GM19238 (cell line): ENCODE data around the gene HIVEP3.

Experiments used
- DNase-seq: peaks from one replicate; pipeline ENCODE4 v3.0.0; 2011; ENCODE audit warnings: low spot score; ENCODE audit not compliant: insufficient read length

Gene HIVEP3

DNA sequence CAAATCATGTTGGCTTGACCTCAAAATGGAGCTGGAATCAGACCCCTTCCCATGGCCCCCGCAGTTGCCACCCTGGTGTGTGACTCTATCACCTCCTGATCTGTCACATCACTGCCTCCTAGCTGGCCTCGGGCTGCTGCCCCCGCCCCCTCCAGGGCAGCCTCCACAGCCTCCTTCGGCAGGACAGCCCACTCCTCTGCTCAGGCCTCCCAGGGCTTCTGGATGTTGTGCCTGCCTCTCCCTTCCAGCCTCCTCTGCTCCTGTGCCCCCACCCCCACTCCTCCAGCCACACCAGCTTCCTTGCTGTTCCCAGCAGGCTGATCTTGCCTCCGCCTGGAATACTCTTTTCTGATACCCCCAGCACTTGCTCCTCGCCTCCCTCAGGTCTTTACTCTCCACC, 299.9 kb downstream of the HIVEP3 start:
- DNase-seq = no peak

DNA sequence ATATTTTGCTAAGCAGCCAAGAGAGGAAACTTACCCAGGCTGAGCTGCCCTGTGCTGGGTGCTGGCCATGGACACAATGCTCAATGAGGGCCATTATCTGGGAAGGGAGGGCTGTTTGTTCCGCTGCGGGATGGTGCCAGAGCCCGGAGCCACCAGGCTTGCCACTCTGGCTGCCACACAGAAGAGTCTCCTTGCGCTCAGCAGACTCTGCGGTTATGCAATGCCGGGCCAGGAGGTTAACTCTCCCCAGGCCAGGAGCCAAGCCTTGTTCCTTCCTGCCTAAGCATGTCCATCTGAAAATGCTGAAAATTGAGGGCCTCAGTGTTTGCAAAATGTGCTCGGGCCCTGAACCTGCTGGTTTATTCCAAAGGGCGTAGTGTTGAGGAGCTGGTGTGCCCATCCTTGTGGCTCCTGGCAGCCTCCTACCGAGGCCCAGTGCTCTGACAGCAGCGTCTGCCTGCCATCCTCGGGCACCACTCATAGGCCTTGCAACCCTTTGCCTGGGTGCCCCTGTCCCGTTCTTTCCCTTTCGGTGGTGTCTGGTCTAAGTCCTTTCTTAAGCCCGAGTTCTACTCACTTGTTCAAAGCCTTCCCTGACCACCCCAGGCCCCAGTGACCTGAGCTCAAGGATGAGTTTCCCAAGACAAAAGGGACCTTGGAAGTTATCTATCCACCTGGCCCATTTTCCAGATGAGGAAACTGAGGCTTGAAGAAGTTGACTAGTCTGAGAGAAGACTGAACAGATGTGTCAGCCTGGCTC, 300.5 kb downstream of the HIVEP3 start:
- DNase-seq = no peak

DNA sequence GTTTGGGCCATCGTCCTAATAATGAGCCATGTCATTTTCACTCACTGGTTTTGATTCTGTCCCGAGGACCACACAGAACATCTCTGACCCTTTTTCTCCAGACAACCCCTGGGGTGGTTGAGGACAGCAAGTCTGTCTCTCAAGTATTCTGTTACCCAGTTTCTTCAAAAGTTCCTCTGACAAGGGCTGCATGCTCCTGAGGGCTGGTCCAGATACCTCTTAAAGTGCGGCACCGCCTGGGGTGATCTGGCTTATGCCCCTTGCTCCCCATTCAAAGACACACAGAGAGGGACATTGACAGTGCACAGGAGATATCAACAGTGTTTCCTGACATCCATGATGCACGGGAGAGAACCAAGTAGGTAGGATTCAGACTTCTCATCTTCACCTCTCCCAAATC, 301.4 kb downstream of the HIVEP3 start:
- no peak for DNase-seq

DNA sequence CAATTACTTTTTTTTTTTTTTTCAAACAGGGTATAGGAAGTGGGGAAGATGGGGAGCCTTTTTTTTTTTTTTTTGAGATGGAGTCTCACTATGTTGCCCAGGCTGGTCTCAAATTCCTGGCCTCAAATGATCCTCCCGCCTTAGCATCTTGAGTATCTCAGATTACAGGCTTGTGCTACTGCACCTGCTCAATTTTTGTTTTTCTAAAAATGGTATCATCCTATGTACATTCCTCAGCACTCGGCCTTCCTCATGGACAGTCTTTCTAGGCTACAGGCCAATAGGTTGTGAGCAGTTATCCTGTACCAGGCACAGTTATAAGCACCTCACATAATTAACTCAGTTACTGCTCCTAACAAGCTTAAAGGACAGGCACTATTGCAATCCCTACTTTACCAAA, 302.2 kb downstream of the HIVEP3 start:
- no peak for DNase-seq

DNA sequence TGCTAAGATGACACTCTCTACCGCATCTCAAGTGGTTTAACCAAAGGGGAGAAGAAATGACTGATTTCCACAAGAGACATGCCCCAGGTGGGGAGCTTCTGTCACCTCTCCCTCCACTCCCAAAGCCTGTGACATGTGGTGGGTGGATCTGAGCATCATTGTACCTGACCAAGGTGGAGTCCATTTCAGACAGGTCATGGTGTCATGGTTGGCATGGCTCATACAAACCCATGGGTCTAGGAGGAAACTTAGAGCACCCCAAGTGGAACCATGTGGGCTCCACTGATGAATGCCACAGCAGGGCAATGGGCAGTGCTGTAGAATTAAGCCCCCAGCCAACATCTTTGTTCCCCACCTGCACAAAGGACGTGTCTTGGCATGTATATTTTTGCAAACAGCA, 302.7 kb downstream of the HIVEP3 start:
- DNase-seq = no peak

DNA sequence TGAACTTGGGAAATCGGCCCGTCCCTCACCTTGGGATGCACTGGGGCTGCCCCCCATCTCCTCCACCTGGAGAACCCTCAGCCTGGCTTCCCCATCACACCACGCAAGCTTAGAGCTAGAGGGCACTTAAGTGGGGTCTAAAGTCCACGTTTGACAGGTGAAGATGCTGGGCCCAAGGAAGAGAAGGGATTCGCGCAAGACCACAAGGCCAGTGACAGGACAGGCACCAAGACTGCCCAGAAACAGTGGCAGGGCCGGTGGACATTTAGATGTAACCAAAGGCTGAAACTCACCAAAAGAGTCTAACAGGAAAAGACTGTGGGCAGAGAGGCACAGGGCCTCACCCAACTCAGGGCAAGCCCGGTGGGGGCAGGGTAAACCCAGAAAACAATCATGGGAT, 303.4 kb downstream of the HIVEP3 start:
- no peak for DNase-seq

DNA sequence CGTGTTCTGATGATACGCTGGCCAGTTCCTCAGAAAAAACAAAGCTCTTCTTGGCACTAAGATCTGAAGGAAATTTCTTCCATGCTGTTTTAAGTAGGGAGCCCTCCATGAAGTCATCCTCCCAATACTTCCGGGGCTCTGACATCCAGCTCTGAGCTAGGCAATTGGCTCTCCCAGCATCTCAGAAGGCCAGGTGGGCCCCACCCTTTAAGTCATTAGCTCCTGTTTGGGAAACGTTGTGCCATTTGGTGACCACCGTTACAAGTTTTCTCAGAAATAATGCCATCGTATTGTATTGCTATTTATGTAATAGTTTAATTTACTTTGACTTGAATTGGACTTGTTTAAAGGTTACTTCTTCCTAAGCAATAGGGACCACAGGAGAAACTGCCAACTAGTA, 303.9 kb downstream of the HIVEP3 start:
- no peak for DNase-seq

DNA sequence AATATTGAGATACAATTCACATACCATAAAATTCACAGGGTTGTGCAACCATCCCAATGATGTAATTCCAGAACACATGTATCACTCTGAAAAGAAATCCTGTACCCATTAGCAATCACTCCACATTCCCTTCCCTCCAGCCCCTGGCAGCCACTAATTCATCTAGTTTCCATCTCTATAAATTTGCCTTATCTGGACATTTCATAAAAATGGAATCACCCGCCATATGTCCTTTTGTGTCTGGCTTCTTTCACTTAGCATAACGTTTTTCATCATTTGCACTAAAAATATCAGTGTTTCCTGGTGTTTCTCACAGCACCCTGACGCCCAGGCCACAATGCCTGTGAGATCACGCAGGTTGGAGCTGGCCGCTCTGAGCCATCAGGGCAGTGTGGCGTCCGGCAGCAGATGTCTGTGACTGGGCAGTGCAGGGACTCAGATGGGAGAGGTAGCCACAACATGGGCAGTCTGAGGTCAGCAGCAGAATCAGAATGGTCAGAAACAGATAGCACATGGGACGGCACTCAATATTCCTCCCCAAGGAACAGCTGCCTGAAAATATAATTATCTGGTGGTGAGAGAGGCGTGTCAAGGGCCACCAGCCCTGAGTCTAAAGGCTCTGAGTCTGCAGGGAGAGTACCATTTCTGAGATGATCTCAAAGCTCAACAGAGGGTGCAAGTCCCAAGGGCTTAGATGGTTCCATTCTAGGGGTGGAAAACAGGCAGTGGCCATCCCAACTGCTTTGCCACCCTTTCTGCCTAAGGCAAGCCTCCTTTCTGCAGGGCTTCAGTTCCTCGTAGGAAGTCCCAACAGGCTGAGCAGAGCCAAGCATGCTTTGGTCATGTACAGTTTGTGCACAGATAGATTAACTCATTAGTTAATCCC, 304.8 kb downstream of the HIVEP3 start:
- no peak for DNase-seq

DNA sequence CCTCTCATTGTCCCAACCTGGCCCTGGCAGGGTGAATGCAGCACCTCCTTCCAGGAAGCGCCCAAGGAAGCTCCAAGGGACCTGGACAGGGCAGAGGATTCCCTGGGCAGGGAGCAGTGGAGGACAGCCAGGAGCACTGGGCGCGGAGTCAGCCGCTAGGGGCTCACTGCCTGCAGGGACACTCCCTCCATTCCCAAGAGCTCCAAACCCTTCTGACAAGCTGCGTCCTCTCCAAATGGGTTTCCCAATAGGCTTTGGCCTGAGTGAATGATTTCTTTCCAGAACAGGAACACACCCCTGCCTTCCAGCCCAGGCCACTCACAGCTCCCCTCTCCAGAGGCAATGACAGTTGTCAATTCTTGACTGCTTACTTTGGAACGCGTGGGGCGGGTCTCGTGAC, 305.8 kb downstream of the HIVEP3 start:
- no peak for DNase-seq

DNA sequence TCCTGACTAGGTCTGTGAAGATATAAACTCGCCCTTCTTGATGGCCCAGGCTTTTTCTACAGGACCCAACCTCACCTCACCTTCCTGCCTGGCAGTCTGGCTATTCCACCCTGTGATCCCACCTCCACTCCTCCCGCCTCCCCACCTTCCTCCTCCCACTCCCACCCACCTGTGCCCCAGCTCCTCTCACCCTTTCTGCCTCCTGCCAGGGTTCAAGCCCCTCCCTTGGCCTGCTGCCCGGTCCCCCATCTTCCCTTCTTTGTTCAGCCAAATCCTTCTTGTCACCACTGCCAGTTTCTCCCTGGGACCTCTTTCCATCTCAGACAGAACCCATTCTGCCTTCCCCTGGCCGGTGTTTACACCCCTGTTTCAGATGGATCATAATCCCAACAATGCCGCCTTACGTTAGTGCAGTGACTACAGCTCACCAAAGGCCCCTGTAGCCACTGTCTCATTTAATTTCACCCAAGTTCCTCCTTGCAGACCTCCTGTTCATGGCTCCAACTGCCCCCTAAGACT, 306.7 kb downstream of the HIVEP3 start:
- DNase-seq = no peak

DNA sequence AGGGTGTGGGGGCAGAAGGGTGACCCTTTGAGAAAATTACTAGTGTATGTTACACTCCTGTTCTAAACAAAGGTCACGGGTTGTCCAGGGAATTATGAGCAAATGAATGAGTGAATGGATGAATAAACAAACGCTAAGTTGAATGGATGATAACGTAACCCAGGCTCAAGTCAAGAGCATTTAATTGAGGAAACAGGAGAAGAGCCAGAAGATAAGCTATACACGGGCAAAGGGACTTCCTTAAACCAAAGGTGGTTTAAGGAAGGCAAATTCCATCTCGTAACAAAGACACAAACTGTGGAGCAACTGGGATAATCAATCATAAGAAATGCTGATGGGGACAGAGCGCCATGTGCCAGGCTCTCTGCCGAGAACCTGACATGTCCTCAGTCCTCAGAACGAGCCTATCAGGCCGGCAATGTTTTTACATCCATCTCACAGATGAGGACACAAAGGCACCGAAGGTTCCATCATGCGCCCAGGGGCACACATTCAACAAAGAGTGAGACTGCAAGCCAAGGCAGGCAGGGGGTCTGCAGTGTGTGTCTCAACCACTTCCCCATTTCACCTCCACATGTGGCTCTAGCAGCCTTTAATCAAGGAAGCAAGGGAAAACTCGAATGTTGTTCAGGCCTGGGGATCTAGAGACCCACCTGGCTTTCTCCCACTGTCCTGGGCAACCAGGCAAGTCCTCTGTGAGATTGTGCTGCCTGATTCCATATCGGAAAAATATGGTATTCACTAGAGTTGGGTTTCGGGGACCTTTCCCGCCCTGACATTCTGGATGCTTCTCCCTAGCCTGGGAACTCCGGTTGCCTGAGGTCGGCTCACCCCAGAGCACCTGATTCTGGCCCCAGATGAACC, 307.4 kb downstream of the HIVEP3 start:
- DNase-seq = no peak

DNA sequence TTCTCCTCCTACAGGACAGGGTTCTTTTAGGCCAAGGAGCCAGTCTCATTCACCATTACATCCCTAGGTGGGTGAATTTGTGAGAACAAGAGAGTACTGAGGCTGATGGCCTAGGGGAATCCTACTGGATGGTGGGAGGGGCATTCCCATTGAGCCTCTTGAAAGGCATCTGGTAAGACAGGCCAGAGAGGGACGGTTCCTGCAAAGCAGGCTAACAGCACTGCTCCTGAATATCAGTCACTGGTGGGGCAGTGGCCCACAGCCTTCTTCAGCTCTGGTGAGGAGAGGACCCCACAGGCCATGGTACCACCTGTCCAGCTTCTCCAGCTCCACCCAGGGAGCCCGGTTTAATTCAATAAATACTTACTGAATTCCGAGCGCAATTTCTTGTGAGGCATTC, 308.4 kb downstream of the HIVEP3 start:
- DNase-seq = no peak

DNA sequence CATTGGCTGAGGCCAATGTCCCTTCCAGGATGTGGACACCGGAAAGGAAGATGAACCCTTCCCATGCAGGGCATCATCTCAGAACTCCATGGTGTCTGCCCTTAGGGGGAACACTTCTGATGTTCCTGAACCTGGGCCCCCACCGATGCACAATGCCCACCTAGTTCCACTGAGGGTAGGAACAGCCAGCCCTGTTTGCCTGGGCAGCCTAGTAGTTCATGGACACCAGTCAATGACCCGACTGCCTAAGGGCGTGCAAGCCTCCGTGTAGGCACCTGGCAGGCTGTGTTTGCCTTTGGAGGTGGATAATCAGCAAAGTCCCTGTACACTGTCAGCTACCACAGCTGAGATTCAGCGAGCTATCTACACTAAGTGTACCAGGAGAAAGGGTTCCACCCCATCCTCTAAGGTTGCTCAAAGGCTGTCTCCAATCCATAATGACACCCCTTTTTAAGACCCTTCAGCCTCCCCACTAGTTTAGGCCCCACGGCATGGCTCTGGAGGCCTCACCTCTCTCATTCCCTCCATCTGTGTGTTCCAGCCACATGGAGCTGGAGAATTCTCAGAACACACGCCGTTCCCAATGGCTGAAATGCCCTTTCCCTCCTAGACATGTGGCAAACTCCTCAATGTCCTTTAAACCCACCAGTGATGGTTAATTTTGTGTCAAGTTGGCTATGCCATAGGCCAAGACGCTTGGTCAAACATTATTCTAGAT, 309.4 kb downstream of the HIVEP3 start:
- DNase-seq = no peak

DNA sequence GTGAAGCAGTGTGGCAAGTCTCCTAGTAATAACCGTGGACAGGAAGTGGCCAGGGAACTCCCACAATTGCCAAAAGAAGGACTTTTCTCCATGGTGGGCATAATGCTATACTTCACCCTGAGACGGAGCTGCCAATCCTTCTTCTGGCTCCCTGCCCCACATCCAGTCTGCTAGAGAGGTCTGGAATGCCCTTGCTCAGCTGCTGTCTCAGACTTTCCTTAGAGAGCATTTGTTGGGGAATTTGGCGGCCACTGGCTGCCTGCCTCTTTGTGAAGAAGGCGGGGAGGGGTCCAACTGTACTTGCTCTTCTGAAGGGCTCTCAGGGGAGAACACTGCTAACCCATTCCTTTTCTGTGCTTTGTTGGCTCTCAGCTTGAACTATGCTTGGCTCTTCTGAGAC, 310.5 kb downstream of the HIVEP3 start:
- no peak for DNase-seq

DNA sequence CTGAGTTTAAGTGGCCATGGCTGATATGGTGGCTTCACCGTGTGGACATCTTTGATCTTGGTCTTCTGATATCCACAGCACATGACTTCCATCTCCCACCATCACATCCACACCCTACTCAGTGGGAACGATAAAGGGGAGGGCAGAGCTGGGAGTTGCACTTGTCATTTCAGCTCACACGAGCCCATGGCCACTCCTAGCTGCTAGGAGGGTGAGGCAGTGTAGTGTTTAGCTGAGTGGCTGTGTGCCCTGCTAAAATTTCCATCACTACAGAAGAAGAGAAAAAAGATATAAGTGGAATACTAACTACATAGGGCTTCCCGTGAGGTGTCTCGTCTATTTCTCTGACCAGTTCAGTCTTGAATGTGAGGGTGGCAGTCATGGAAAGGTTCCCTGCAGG, 310.9 kb downstream of the HIVEP3 start:
- no peak for DNase-seq

DNA sequence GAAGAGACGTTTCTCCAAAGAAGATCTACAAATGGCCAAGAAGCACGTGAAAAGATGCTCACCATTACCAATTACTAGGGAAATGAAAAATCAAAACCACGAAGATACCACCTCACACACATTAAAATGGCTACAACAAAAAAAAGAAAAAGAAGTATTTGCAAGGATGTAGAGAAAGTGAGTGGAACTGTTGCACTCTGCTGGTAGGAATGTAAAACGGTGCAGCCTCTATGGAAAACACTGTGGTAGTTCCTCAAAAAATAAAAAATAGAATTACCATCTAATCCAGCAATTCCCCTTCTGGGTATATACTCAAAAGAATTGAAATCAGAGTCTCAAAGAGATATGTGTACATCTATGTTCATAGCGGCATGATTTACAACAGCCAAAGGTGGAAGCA, 318.8 kb downstream of the HIVEP3 start:
- DNase-seq = no peak

DNA sequence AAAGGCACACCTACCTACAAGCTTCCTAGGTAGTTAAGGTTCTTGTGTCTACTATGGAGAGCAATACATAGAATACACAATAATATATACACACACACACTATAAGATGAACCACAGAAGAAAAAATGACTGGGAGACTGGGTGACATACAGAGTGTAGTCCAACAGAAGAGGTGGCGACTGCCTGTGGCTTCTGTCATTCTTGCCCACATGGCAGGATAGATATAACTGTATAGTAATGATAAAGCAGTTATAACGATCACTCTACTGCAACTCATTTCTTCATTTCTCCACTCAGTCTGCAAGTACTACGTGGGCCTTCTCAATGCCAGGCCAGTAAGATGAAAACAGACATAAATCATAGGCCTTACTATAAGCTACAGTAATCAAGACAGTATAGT, 320.4 kb downstream of the HIVEP3 start:
- no peak for DNase-seq

DNA sequence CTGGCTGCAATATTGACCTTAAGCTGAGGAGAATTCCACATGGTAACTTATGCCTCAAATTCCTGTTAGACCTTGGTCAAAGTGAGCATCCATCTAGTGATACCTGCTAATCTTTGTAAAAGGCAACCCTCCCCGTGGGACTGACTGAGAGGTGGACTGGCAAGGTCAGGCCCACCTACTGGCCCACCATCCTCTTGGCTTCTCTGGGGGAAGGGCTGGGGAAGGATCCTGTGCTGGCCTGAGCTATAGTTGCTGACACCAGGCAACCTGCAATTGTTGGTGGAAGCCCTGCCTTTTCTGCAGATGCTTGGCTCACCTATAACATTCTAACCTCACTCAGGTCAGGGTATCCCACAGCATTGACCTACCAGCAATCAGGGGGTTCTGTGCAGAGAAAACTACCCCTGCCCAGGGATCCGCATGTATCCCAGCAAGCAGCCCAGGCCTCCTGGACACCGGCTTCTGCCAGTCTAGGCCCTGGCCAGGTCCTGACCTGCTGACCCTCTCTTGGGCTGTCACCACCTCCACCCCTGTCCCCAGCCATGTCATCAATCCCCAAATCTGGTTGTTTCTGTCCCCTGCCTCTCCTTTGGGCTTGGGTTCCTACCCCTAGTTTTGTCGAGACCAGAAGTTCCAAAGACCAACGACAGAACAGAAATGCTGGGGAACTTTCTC, 326.1 kb downstream of the HIVEP3 start:
- no peak for DNase-seq

DNA sequence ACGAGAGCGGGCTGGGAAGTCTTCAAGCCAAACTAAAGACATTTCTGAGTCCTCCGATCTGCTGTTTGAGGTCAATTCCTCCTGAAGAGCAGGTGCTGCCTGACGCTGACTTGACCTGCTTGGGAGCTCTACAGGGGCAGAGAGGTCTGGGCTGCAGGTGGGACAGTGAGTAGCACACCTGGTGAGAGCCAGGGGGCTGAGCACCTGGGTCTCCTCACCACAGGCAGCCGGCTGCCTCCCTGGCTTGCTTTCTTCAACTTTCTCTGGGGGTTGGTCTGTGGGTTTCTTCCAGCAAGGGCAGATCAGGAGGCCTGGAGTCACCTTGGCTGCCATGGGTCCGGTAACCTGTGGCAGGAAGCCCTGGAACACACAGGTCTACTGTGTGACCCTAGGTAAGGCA, 326.8 kb downstream of the HIVEP3 start:
- no peak for DNase-seq

DNA sequence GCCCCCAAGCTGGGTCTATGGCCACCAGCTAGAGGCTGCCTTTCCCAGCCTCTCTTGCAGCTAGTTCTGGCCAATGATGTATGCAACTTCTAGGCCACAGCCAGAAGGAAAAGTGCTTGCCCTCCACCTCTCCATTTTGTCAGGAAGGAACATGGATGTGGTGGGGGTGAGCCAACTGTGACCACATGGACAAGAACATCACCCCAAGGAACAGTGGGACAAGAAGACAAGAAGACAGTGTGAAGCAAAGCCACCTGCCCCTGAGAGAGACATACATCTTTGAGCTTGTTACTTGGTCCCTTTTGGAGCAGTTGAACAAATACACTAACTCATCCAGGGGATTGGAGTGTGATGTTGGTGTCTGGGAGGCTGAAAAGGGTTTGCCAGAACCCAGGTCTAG, 328.4 kb downstream of the HIVEP3 start:
- no peak for DNase-seq
